GM12873 (cell line): ENCODE results near the gene HRCT1.

Source experiments
- TF ChIP-seq, protein P1 (sequence below): IDR thresholded peaks from 2 replicates; pipeline ENCODE4 v1.5.1; 2012; ENCODE audit warnings: low read depth, mild to moderate bottlenecking, moderate library complexity, low read length, control low read depth; ENCODE audit not compliant: insufficient read depth; ENCODE audit errors: missing control alignments

HRCT1 gene

DNA sequence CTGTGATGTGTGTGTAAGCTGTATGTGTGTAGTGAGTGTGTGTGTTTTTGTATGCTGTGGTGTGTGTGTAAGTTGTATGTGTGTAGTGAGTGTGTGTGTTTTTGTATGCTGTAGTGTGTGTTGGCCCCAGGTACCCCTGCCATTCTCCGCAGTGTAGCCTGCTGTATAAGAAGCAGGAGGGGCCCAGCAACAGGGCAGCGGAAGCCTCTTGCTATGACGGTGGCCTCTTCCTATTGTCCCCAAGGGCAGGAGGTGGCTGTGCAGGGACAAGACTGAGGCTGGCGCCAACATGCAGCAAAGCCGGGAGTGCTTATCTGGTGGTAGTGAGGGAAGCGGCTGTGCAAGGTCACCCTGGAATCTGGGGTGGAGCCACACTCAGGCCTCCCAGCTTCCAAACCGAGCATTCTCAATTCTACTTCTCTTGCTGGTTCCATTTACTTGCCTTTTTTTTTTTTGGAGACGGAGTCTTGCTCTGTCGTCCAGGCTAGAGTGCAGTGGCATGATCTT, 8.4 kb downstream of the HRCT1 start:
- TF ChIP-seq, protein P1, sequence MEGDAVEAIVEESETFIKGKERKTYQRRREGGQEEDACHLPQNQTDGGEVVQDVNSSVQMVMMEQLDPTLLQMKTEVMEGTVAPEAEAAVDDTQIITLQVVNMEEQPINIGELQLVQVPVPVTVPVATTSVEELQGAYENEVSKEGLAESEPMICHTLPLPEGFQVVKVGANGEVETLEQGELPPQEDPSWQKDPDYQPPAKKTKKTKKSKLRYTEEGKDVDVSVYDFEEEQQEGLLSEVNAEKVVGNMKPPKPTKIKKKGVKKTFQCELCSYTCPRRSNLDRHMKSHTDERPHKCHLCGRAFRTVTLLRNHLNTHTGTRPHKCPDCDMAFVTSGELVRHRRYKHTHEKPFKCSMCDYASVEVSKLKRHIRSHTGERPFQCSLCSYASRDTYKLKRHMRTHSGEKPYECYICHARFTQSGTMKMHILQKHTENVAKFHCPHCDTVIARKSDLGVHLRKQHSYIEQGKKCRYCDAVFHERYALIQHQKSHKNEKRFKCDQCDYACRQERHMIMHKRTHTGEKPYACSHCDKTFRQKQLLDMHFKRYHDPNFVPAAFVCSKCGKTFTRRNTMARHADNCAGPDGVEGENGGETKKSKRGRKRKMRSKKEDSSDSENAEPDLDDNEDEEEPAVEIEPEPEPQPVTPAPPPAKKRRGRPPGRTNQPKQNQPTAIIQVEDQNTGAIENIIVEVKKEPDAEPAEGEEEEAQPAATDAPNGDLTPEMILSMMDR: no peak

DNA sequence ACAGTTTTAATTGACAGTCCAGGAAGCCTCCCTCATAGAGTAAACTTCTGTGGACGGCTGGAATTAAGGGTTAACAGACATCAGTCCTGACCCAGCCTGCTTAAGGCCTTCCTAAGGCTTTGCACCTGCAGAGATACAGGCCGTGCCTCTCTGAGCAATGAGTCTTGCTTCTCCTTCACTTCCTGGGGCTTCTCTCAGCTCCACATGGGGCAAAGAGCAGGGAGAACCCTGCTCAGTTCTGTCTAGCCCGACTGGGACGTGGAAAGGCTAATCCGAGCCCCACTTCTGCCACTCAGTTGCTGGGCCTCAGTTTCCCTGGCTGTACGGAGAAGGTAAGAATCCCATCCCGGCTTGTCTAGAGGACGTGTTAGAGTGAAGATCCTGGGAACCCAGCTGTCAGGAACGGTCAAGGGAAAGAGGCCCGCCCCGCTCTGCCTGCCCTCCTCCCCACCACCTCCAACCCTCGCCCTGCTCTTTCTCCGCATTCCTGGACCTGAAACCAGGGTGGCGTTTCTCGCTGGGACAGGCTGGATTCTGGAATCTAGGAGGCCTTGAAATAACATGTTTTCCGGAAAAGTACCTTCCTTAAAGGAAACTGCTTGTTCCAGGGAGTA, 9.8 kb downstream of the HRCT1 start:
- TF ChIP-seq, protein P1: no peak

DNA sequence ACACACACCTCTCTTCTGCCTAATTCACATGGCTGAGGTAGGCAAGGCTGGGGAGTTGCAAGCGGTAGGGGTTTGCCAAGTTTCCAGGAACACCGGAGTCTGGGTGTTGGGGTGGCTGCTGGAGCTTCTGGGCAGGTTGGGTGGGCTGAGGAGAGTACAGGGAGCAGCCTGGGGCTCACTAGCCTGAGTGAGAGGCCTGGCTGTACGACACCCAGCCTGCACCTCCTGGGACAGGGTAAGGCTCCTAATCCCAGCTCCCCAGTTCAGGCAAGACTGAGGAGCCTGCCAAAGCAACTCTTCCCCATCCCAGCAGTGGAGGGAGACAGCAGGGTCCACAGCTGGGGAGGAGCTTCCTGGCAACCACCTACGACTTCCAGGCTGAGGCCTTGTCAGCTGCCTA, 11.3 kb downstream of the HRCT1 start:
- TF ChIP-seq, protein P1: no peak

DNA sequence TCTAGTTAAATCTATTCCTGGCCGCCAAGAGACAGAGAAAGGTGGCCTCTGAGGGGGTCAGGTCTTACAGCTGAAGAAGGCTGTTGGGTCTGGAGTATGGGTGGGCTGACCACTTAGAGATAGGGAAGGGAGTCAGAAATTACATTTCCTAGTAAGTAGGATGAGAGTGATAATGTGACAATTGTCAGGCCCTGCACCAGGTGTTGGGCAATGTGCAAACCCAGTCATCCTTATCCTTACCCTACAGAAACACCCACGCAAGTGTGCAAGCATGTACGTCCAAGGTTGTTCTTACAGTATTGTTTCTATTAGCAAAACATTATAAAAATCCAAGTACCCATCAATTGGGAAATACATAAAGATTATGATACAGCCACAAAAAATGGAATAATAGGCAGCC, 12.8 kb downstream of the HRCT1 start:
- TF ChIP-seq, protein P1: no peak

DNA sequence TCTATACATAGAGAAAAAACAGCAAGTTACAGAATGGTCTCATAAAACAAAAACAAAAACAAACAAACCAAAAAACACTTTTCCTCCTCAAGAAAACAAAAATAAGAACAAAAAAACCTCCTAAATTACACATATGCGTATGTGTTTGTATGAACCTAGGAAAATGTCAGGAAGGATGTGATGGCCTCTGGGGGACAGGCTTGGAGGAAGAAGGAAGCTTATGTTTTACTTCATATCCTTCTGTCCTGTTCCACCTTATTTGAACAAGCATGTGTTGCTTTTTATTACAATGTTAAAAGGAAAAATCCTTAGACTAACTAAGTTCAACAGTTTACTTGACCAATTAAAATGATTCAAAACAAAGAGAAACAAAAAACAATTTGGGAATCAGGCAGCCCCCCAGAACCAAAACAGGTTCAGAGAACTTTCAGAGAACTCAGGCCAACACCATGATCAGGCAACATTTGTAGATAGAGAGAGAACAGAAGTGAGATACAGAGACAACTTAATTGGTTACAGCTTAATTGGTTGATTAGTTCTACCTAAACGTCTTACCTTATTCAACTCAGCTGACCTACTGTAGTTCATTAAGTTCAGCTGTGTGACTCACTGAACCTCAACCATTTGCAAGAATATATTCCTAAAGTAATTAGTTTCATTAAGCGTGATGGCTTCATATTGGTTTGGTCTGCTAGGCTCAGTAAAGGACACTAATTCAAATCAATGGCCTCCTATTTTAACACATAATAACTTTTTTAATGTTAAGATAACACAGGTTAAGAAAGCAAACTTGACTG, 13.4 kb downstream of the HRCT1 start:
- TF ChIP-seq, protein P1: no peak

DNA sequence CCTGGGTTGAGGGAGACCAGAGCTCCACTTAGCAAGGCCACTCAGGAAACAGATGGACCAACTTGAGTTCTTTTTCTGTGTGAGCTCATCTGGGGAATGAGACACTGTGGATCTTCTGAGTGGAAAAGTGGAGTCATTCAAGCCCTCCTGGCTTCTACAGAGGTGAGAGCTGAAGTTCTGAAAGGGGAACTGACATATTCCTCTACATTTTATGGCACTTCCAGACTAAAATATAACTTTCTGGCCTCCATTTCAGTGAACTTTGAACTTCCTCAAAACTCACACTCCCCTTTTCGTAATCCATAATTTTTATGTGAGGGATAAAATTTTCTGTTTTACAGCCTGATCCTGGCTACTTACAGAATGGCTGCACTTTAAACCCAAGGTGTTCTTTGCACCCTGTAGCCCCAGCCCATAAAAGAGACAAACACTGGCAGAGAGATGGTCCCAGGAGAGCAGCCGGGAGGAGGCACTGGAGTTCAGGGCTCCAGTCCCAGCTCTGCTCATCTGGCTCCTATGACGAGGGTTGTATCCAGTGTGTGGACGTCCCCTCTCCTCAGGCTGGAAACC, 14.1 kb downstream of the HRCT1 start:
- TF ChIP-seq, protein P1: no peak

DNA sequence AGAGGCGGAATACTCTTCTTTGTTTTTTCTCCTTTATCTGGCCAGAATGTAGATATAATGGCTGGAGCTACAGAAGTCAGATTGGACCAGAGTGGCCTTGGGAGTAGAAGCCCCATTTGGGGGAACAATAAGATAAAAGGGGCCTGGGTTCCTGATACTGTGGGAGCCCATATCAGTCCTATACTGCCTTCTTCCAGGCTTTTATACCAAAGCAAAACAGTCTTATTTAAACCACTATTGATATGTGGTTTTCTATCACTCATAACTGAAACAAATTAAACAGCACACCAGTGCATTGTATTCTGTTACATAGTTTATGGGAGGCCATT, 17.6 kb downstream of the HRCT1 start:
- TF ChIP-seq, protein P1: no peak
